Measurements from ENCODE around the gene TNFRSF1A. TPM values are rescaled to one million over a fixed set of nuclear protein-coding genes. Genes with fewer than 3 reads are reported as not detected.
A peak's percentile ranks its signal among the peaks of the same experiment; 100 is the strongest.

The TNFRSF1A gene
- total and polyA plus RNA-seq, 2 of the 13 experiments (the other 11 are each of a cell fraction or from before 2014, with no cell fraction given) = 41.5 to 61.2 TPM

DNA sequence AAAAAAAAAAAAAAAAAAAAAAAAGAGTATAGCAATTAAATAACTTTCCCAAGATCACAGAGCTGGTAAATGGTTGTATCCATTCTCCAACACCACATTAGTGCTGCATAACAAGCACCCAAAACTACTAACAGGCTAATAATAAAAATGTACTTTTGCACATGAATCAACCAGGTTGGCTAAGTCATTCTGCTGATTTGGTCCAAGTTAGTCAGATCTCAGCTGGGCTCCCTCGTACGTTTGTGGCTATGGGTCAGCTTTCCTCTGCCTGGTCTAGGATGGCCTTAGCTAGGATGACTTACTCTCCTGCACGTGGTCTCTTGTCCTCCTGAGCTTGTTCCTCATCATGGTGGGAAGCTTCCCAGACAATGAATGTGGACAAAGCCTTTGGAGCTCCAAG is 39.3 kb downstream of the TNFRSF1A start:
- H3K9me3 ChIP-seq (ENCODE audit: low read length) = no peaks in the 10 kb centered on the region
- no peak overlapping the region for H3K4me2 ChIP-seq (ENCODE audit: low read depth, low read length)
- no peaks in the 10 kb centered on the region for H4K20me1 ChIP-seq (ENCODE audit: insufficient read depth, low read length)
- H3K27me3 ChIP-seq (ENCODE audit: control insufficient read depth in 1 of 2, insufficient read depth in 2 of 2, low read length in 2 of 2) = peaks cover 0 to 2% of the 10 kb centered on the region in 2 experiments; a peak in 1 of 5 replicates
- no peak overlapping the region; a peak in 1 of 6 replicates for H3K4me3 ChIP-seq (replicated peaks in 1 of 3; ENCODE audit: insufficient read depth in 1 of 3, low read depth in 2 of 3, low read length in 3 of 3)
- ChIA-PET CTCF (ENCODE audit: low intra/inter-chr PET ratio, low total read pairs) (no interaction called here), POLR2A (interaction anchor here (1.1 kb wide), 1 partner anchor 33 kb away, joined by 3 read pairs; no protein-coding TSS in a partner anchor)
- WGBS (ENCODE audit: low lambda C conversion rate) = 6% methylated on average over 3 of the region's 3 CpGs
- H3K36me3 ChIP-seq (replicated peaks in 1 of 2; ENCODE audit: control insufficient read depth in 1 of 2, insufficient read depth in 2 of 2, low read length in 2 of 2) = no peaks in the 10 kb centered on the region
- no peak overlapping the region for H3K27ac ChIP-seq (ENCODE audit: extremely low read length, insufficient read depth, low read length)
- H2AFZ ChIP-seq (ENCODE audit: low read length) = no peak overlapping the region
- FAIRE-seq = no peak
- no TSS peak for BruUV-seq (replicated peaks)
- H3K4me1 ChIP-seq (ENCODE audit: insufficient read depth, low read length) = peaks cover 57% of the 10 kb centered on the region
- TF ChIP-seq ZNF17 (CRISPR knock-in tag; IDR thresholded peaks at IDR 0.05) = no peak
- TF ChIP-seq POLR2G (IDR thresholded peaks at IDR 0.05; ENCODE audit: low read depth, low read length) = no peak
- no peak for TF ChIP-seq ZNF430 (CRISPR knock-in tag; IDR thresholded peaks at IDR 0.05)
- no peak for TF ChIP-seq PHF20 (CRISPR knock-in tag; IDR thresholded peaks at IDR 0.05)
- TF ChIP-seq, protein P1, sequence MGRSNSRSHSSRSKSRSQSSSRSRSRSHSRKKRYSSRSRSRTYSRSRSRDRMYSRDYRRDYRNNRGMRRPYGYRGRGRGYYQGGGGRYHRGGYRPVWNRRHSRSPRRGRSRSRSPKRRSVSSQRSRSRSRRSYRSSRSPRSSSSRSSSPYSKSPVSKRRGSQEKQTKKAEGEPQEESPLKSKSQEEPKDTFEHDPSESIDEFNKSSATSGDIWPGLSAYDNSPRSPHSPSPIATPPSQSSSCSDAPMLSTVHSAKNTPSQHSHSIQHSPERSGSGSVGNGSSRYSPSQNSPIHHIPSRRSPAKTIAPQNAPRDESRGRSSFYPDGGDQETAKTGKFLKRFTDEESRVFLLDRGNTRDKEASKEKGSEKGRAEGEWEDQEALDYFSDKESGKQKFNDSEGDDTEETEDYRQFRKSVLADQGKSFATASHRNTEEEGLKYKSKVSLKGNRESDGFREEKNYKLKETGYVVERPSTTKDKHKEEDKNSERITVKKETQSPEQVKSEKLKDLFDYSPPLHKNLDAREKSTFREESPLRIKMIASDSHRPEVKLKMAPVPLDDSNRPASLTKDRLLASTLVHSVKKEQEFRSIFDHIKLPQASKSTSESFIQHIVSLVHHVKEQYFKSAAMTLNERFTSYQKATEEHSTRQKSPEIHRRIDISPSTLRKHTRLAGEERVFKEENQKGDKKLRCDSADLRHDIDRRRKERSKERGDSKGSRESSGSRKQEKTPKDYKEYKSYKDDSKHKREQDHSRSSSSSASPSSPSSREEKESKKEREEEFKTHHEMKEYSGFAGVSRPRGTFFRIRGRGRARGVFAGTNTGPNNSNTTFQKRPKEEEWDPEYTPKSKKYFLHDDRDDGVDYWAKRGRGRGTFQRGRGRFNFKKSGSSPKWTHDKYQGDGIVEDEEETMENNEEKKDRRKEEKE (IDR thresholded peaks at IDR 0.05) = no peak
- no peak for TF ChIP-seq ATM (IDR thresholded peaks at IDR 0.05; ENCODE audit: borderline replicate concordance)
- TF ChIP-seq, protein P2, sequence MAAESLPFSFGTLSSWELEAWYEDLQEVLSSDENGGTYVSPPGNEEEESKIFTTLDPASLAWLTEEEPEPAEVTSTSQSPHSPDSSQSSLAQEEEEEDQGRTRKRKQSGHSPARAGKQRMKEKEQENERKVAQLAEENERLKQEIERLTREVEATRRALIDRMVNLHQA (CRISPR knock-in tag; IDR thresholded peaks at IDR 0.05) = no peak
- no peak for TF ChIP-seq ZNF263 (CRISPR knock-in tag; IDR thresholded peaks at IDR 0.05)
- TF ChIP-seq NFE2 (CRISPR knock-in tag; IDR thresholded peaks at IDR 0.05) = no peak
- no peak for TF ChIP-seq SRSF1 (optimal IDR thresholded peaks at IDR 0.05; ENCODE audit: low read depth, low read length)
- no peak for TF ChIP-seq TOE1 (CRISPR knock-in tag; IDR thresholded peaks at IDR 0.05)
- TF ChIP-seq, protein P3, sequence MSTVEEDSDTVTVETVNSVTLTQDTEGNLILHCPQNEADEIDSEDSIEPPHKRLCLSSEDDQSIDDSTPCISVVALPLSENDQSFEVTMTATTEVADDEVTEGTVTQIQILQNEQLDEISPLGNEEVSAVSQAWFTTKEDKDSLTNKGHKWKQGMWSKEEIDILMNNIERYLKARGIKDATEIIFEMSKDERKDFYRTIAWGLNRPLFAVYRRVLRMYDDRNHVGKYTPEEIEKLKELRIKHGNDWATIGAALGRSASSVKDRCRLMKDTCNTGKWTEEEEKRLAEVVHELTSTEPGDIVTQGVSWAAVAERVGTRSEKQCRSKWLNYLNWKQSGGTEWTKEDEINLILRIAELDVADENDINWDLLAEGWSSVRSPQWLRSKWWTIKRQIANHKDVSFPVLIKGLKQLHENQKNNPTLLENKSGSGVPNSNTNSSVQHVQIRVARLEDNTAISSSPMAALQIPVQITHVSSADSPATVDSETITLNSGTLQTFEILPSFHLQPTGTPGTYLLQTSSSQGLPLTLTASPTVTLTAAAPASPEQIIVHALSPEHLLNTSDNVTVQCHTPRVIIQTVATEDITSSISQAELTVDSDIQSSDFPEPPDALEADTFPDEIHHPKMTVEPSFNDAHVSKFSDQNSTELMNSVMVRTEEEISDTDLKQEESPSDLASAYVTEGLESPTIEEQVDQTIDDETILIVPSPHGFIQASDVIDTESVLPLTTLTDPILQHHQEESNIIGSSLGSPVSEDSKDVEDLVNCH (CRISPR knock-in tag; IDR thresholded peaks at IDR 0.05) = no peak
- TF ChIP-seq ZNF841 (CRISPR knock-in tag; IDR thresholded peaks at IDR 0.05; ENCODE audit: borderline replicate concordance) = no peak
- no peak for TF ChIP-seq IRX3 (CRISPR knock-in tag; IDR thresholded peaks at IDR 0.05; ENCODE audit: borderline replicate concordance, low read depth)
- TF ChIP-seq ZNF709 (CRISPR knock-in tag; IDR thresholded peaks at IDR 0.05) = no peak
- TF ChIP-seq ZNF572 (CRISPR knock-in tag; IDR thresholded peaks at IDR 0.05) = no peak
- H3K9ac ChIP-seq (ENCODE audit: insufficient read depth, low read depth, low read length) = no peak overlapping the region
- in situ Hi-C loops (cut with HindIII; ENCODE audit: extremely low pct_ligation_motif_present, low pct_unique_long_range_greater_than_20kb) = no loop called here
- no peaks in the 10 kb centered on the region for H3K79me2 ChIP-seq (ENCODE audit: insufficient read depth, low read length)
- peak; percentile 32; the same call in 1 of the 3 replicates for ATAC-seq
- no peak for DNase-seq (ENCODE audit: low spot score)
- intact Hi-C loops (cut with micrococcal nuclease; ENCODE audit: unreplicated experiment) = no loop called here
